Measurements from ENCODE around the gene ATRIP.
A peak's percentile ranks its signal among the peaks of the same experiment; 100 is the strongest.

- no peak for TF ChIP-seq ELK1 (IDR thresholded peaks at IDR 0.05; ENCODE audit: borderline replicate concordance, low read depth, low read length)
- 0 out of 2 replicates have a peak, but pooled peaks have one; percentile 16 for TF ChIP-seq CTCF (conservative IDR thresholded peaks at IDR 0.05; ENCODE audit: low read depth, low read length)
- no peak for TF ChIP-seq POLR2A (IDR thresholded peaks at IDR 0.05; ENCODE audit: low read depth, low read length)
- TF ChIP-seq FOS (IDR thresholded peaks at IDR 0.05; ENCODE audit: low read depth, low read length), result no peak
- no peak for TF ChIP-seq CEBPB (IDR thresholded peaks at IDR 0.05; ENCODE audit: low read depth, low read length)
- no peak for TF ChIP-seq RAD21 (IDR thresholded peaks at IDR 0.05; ENCODE audit: low read length)
Measured at GRCh38 chr3:48432411-48433371, 13.8 kb upstream of the ATRIP start.

All from IMR-90 (cell line).